ENCODE results near the gene NIT2.

DNA sequence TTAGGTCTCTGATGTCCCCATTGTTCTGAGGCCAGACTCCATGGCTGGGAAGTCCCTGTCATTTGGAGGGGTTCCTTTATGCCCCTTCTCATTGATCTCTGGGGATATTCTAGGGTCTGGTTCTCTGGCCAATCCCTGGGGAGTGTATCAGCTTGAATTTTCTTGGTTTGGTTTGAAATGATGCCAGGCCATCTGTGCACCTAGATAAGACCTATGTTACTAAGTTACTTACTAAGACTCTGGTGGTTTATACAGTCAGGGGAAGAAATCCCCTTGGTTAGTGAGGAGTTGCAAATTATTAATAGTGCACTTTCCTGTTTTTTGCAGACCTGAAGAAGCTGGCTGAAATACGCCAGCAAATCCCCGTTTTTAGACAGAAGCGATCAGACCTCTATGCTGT is 20.3 kb downstream of the NIT2 start:
- TF ChIP-seq, protein P1, sequence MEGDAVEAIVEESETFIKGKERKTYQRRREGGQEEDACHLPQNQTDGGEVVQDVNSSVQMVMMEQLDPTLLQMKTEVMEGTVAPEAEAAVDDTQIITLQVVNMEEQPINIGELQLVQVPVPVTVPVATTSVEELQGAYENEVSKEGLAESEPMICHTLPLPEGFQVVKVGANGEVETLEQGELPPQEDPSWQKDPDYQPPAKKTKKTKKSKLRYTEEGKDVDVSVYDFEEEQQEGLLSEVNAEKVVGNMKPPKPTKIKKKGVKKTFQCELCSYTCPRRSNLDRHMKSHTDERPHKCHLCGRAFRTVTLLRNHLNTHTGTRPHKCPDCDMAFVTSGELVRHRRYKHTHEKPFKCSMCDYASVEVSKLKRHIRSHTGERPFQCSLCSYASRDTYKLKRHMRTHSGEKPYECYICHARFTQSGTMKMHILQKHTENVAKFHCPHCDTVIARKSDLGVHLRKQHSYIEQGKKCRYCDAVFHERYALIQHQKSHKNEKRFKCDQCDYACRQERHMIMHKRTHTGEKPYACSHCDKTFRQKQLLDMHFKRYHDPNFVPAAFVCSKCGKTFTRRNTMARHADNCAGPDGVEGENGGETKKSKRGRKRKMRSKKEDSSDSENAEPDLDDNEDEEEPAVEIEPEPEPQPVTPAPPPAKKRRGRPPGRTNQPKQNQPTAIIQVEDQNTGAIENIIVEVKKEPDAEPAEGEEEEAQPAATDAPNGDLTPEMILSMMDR (IDR thresholded peaks at IDR 0.05; ENCODE audit: low read depth, low read length, poor library complexity, severe bottlenecking) = no peak
- no peak for TF ChIP-seq EZH2phosphoT487 (IDR thresholded peaks at IDR 0.05; ENCODE audit: borderline replicate concordance, low read length)
